Hepatocyte (in vitro differentiated cells): Measurements from ENCODE around the gene CSMD2. TPM values are rescaled to one million over a fixed set of nuclear protein-coding genes. Genes with fewer than 3 reads are reported as not detected.

Experiments
- DNase-seq: peaks from one replicate; pipeline ENCODE4 v3.0.0-alpha.2; 2016; ENCODE audit warnings: low spot score
- H2AFZ ChIP-seq: fragments of 200-600 bp; sonication (generic); 2 replicates; pipeline ENCODE4 v1.6.0; 2016; ENCODE audit warnings: antibody characterized with exemption, mild to moderate bottlenecking
- H3K27ac ChIP-seq: fragments of 200-600 bp; sonication (generic); 2 replicates; pipeline ENCODE4 v1.5.1; 2016; ENCODE audit warnings: mild to moderate bottlenecking
- H3K27me3 ChIP-seq: fragments of 200-600 bp; sonication (generic); 2 replicates; pipeline ENCODE4 v1.6.1; 2016
- H3K36me3 ChIP-seq: fragments of 200-600 bp; sonication (generic); replicated peaks from 2 replicates; pipeline ENCODE4 v1.5.1; 2016; ENCODE audit warnings: low read depth; ENCODE audit not compliant: insufficient read depth
- H3K4me1 ChIP-seq: fragments of 200-600 bp; sonication (generic); 2 replicates; pipeline ENCODE4 v1.5.1; 2016; ENCODE audit warnings: mild to moderate bottlenecking, moderate library complexity; ENCODE audit not compliant: insufficient read depth
- H3K4me2 ChIP-seq: fragments of 200-600 bp; sonication (generic); 2 replicates; pipeline ENCODE4 v1.6.0; 2016
- H3K4me3 ChIP-seq: fragments of 200-600 bp; sonication (generic); 2 replicates; pipeline ENCODE4 v1.5.1; 2016; ENCODE audit warnings: mild to moderate bottlenecking
- H3K79me2 ChIP-seq: fragments of 200-600 bp; sonication (generic); 2 replicates; pipeline ENCODE4 v1.6.0; 2017; ENCODE audit warnings: mild to moderate bottlenecking
- H3K9me2 ChIP-seq: fragments of 200-600 bp; sonication (generic); replicated peaks from 2 replicates; pipeline ENCODE4 v1.6.0; 2017; ENCODE audit warnings: mild to moderate bottlenecking; ENCODE audit not compliant: insufficient read depth
- H3K9me3 ChIP-seq: fragments of 200-600 bp; sonication (generic); 2 replicates; pipeline ENCODE4 v1.5.1; 2016; ENCODE audit warnings: low read depth, mild to moderate bottlenecking
- H4K20me1 ChIP-seq: fragments of 200-600 bp; sonication (generic); 2 replicates; pipeline ENCODE4 v1.6.0; 2016; ENCODE audit warnings: mild to moderate bottlenecking; ENCODE audit not compliant: insufficient read depth, poor library complexity, severe bottlenecking
- CTCF ChIP-seq: fragments of 200-600 bp; sonication (generic); IDR thresholded peaks from 2 replicates; pipeline ENCODE4 v1.5.1; 2016; ENCODE audit warnings: antibody characterized with exemption, mild to moderate bottlenecking; ENCODE audit not compliant: poor library complexity
- EZH2 ChIP-seq: fragments of 200-600 bp; sonication (generic); IDR thresholded peaks from 2 replicates; pipeline ENCODE4 v1.6.1; 2016; ENCODE audit warnings: antibody characterized with exemption, mild to moderate bottlenecking, borderline replicate concordance
- EZH2phosphoT487 ChIP-seq: fragments of 200-600 bp; sonication (generic); IDR thresholded peaks from one replicate; pipeline ENCODE4 v1.6.1; 2018; ENCODE audit warnings: antibody characterized with exemption, mild to moderate bottlenecking, low read depth, moderate library complexity; ENCODE audit not compliant: unreplicated experiment, severe bottlenecking
- WGBS: methylation state at CpG from one replicate; pipeline ENCODE4 v1.1.6; 2016; ENCODE audit warnings: low lambda C conversion rate; ENCODE audit errors: missing lambda C conversion rate; 5-methylcytosine and 5-hydroxymethylcytosine counted together
- polyA plus RNA-seq: library from polyadenylated mRNA; unstranded; fragments of >200 nt; fragmentation: Nextera tagmentation; extraction: Ambion mirVana; gene quantifications from 2 replicates; pipeline ENCODE4 v1.2.1, GENCODE V29; 2016
- total RNA-seq: library from RNA; depleted of rRNA; stranded (reverse); fragments of >200 nt; gene quantifications from 2 replicates; pipeline ENCODE4 v1.2.3, GENCODE V29; 2014

Gene CSMD2
- total and polyA plus RNA-seq, 2 experiments from 2014 or later = 0.10 to 0.37 TPM

- Histone ChIP-seq H3K27ac (no peak overlapping the region), H3K4me1 (no peaks in the 10 kb centered on the region), H2AFZ (no peak overlapping the region), H3K27me3 (no peaks in the 10 kb centered on the region), H3K9me2 (no peaks in the 10 kb centered on the region), H4K20me1 (no peaks in the 10 kb centered on the region), H3K4me2 (no peak overlapping the region), H3K36me3 (no peaks in the 10 kb centered on the region), H3K9me3 (no peaks in the 10 kb centered on the region), H3K4me3 (no peak overlapping the region), H3K79me2 (no peaks in the 10 kb centered on the region)
- WGBS = 86% methylated on average over 5 of the region's 5 CpGs
- TF ChIP-seq CTCF = no peak
- TF ChIP-seq EZH2 = no peak
- TF ChIP-seq EZH2phosphoT487 = no peak
- DNase-seq = no peak
Observed at GRCh38 chr1:33820804-33821203, 344.2 kb downstream of the CSMD2 start.

DNA sequence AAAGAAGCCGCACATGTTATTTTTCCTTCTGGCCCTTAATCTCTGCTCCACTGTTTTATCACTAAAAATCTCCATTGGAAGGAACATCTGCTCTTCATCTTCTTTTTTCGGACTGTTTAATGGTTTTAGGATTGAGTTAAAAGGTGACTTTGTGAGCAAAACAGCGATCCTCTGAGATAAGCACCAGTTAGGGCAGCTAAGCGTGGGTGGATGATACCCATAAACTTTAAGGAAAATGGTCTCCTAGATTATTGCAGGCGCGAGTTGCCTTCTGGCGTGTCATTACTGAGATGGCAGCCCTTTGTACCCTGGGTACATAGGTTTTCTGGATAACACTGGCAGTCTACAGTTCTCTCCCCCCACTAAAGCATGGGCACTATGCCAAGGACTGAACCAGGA lies 345.1 kb downstream of the CSMD2 start:
- no peaks in the 10 kb centered on the region for H3K27me3 ChIP-seq
- no peak overlapping the region for H3K27ac ChIP-seq
- no peak overlapping the region for H3K4me2 ChIP-seq
- no peaks in the 10 kb centered on the region for H4K20me1 ChIP-seq
- no peak for DNase-seq
- no peaks in the 10 kb centered on the region for H3K9me3 ChIP-seq
- WGBS = 53% methylated on average over 7 of the region's 7 CpGs
- H3K4me3 ChIP-seq = no peak overlapping the region
- no peaks in the 10 kb centered on the region for H3K9me2 ChIP-seq
- H3K79me2 ChIP-seq = no peaks in the 10 kb centered on the region
- no peaks in the 10 kb centered on the region for H3K4me1 ChIP-seq
- no peak for TF ChIP-seq EZH2phosphoT487
- no peak for TF ChIP-seq CTCF
- no peak for TF ChIP-seq EZH2
- H3K36me3 ChIP-seq = no peaks in the 10 kb centered on the region
- H2AFZ ChIP-seq = no peak overlapping the region

- H4K20me1 ChIP-seq = no peaks in the 10 kb centered on the region
- TF ChIP-seq EZH2 (no peak), CTCF (no peak)
- no peak overlapping the region for H3K27ac ChIP-seq
- no peaks in the 10 kb centered on the region for H3K27me3 ChIP-seq
- peaks cover 5% of the 10 kb centered on the region for H3K4me1 ChIP-seq
- H3K9me3 ChIP-seq = no peaks in the 10 kb centered on the region
- no peak overlapping the region for H3K4me2 ChIP-seq
- DNase-seq = no peak
- no peaks in the 10 kb centered on the region for H3K9me2 ChIP-seq
- no peak overlapping the region for H2AFZ ChIP-seq
- H3K4me3 ChIP-seq = no peak overlapping the region
- H3K36me3 ChIP-seq = no peaks in the 10 kb centered on the region
- no peaks in the 10 kb centered on the region for H3K79me2 ChIP-seq
- 69% methylated on average over 10 of the region's 10 CpGs for WGBS
Observed at GRCh38 chr1:33819290-33819912, 345.6 kb downstream of the CSMD2 start.
